B cell (primary cell): ENCODE results near the gene AVEN. TPM values are rescaled to one million over a fixed set of nuclear protein-coding genes. Genes with fewer than 3 reads are reported as not detected.

Source experiments
- ATAC-seq: fragments of 200-7000 bp; cut with Tn5 transposase; one replicate; pipeline ENCODE4 v1.10.0; 2021; ENCODE audit warnings: low read depth, mild to moderate bottlenecking, moderate number of reproducible peaks, moderate library complexity
- CTCF ChIA-PET: fragments of 350-600 bp; sonication (Branson Sonifier 250); formaldehyde crosslinking; loops from one replicate; lab custom pipeline; 2021; ENCODE audit warnings: antibody characterized with exemption, inconsistent platforms; lab: Charles Lee
- POLR2A ChIA-PET: fragments of 350-600 bp; sonication (Branson Sonifier 250); formaldehyde crosslinking; loops from one replicate; lab custom pipeline; 2021; ENCODE audit warnings: antibody characterized with exemption; lab: Charles Lee
- DNase-seq: peaks from one replicate; pipeline ENCODE4 v3.0.0; 2013
- H2AFZ ChIP-seq: 2 replicates; pipeline ENCODE4 v1.6.1; 2012; ENCODE audit warnings: mild to moderate bottlenecking, low read depth, low read length; ENCODE audit not compliant: insufficient read depth, poor library complexity, severe bottlenecking
- H3K27ac ChIP-seq, 2 donors: 1 replicate in 1 of 2; 2 replicates in 1 of 2; pipeline ENCODE4 v1.5.1; 2012 to 2013; ENCODE audit warnings: low read length in 2 of 2, mild to moderate bottlenecking in 2 of 2, moderate library complexity in 1 of 2
- H3K27me3 ChIP-seq, 4 experiments: fragments of 200-600 bp in 1 of 4; sonication (generic) in 1 of 4; replicated peaks in 1 of 4; 1 replicate in 2 of 4; 2 replicates in 2 of 4; pipeline versions ENCODE4 v1.6.1 to v1.7.0; 2013 to 2016; ENCODE audit warnings: low read length in 3 of 4, mild to moderate bottlenecking in 2 of 4, mixed read lengths in 1 of 4, moderate library complexity in 1 of 4; ENCODE audit not compliant: insufficient read depth in 4 of 4, control insufficient read depth in 3 of 4; ENCODE audit errors: control extremely low read depth in 1 of 4
- H3K36me3 ChIP-seq, 2 experiments: replicated peaks in 1 of 2; 1 replicate in 1 of 2; 2 replicates in 1 of 2; pipeline versions ENCODE4 v1.6.1 to v1.7.1; 2013; ENCODE audit warnings: low read length in 1 of 2; ENCODE audit not compliant: insufficient read depth in 2 of 2, control insufficient read depth in 1 of 2; ENCODE audit errors: control extremely low read depth in 1 of 2, extremely low read depth in 1 of 2
- H3K4me1 ChIP-seq, 2 donors: fragments of 200-600 bp in 1 of 2; sonication (generic) in 1 of 2; 1 replicate in 1 of 2; 2 replicates in 1 of 2; pipeline versions ENCODE4 v1.5.1 to v1.6.1; 2013 to 2017; ENCODE audit warnings: low read length in 2 of 2; ENCODE audit not compliant: control insufficient read depth in 2 of 2, insufficient read depth in 2 of 2
- H3K4me2 ChIP-seq: replicated peaks from 2 replicates; pipeline ENCODE3; 2012; ENCODE audit warnings: mild to moderate bottlenecking, low read depth, low read length; ENCODE audit not compliant: poor library complexity, severe bottlenecking
- H3K4me3 ChIP-seq, 5 experiments: fragments of 200-600 bp in 1 of 5; sonication (generic) in 1 of 5; 1 replicate in 3 of 5; 2 replicates in 2 of 5; pipeline versions ENCODE4 v1.5.1 to v1.7.0; 2011 to 2016; ENCODE audit warnings: low read length in 4 of 5, mild to moderate bottlenecking in 4 of 5, low read depth in 2 of 5, control low read depth in 1 of 5, moderate library complexity in 1 of 5; ENCODE audit not compliant: insufficient read depth in 1 of 5; ENCODE audit errors: control extremely low read depth in 1 of 5, extremely low read depth in 1 of 5
- H3K79me2 ChIP-seq: fragments of 200-600 bp; sonication (generic); one replicate; pipeline ENCODE4 v1.6.0; 2016; ENCODE audit warnings: low read length; ENCODE audit not compliant: control insufficient read depth, insufficient read depth
- H3K9ac ChIP-seq: fragments of 200-600 bp; sonication (generic); 2 replicates; pipeline ENCODE4 v1.6.1; 2017; ENCODE audit warnings: mild to moderate bottlenecking, low read length, moderate library complexity
- H3K9me3 ChIP-seq, 3 donors: one replicate each; pipeline versions ENCODE4 v1.6.1 to v1.7.1; 2013; ENCODE audit warnings: low read length in 2 of 3; ENCODE audit not compliant: control insufficient read depth in 2 of 3, insufficient read depth in 1 of 3; ENCODE audit errors: control extremely low read depth in 1 of 3
- H4K20me1 ChIP-seq: 2 replicates; pipeline ENCODE4 v1.6.0; 2012; ENCODE audit warnings: mild to moderate bottlenecking, low read length; ENCODE audit not compliant: insufficient read depth, control insufficient read depth, poor library complexity, severe bottlenecking
- H3K27ac Mint-ChIP-seq: one replicate; pipeline ENCODE4 v1.8.0; 2021; ENCODE audit warnings: mixed read lengths
- H3K27me3 Mint-ChIP-seq: one replicate; pipeline ENCODE4 v1.8.0; 2021; ENCODE audit warnings: mixed read lengths
- H3K4me1 Mint-ChIP-seq: one replicate; pipeline ENCODE4 v1.8.0; 2021; ENCODE audit warnings: mixed read lengths
- H3K4me3 Mint-ChIP-seq: one replicate; pipeline ENCODE4 v1.8.0; 2021; ENCODE audit warnings: mixed read lengths
- H3K9me3 Mint-ChIP-seq: one replicate; pipeline ENCODE4 v1.8.0; 2022; ENCODE audit warnings: mixed read lengths; ENCODE audit not compliant: insufficient read depth
- CTCF ChIP-seq: fragments of 200-600 bp; IDR thresholded peaks from one replicate; pipeline ENCODE4 v1.8.0; 2022; ENCODE audit warnings: antibody characterized with exemption, mild to moderate bottlenecking
- EZH2 ChIP-seq: IDR thresholded peaks from 2 replicates; pipeline ENCODE4 v1.6.1; 2012; ENCODE audit warnings: borderline replicate concordance, low read depth, mild to moderate bottlenecking, moderate library complexity, low read length; ENCODE audit not compliant: insufficient read depth, poor library complexity, severe bottlenecking
- WGBS: methylation state at CpG from one replicate; pipeline ENCODE4 v1.1.5; 2013; ENCODE audit warnings: missing lambda C conversion rate; ENCODE audit not compliant: insufficient coverage; 5-methylcytosine and 5-hydroxymethylcytosine counted together
- intact Hi-C: fragments of 100-400 bp; cut with micrococcal nuclease; formaldehyde crosslinking; loops from one replicate; pipeline ENCODE4 v1.10.0; 2022
- polyA plus RNA-seq: library from polyadenylated mRNA; depleted of rRNA; stranded (reverse); fragments of >200 nt; gene quantifications from 2 replicates; pipeline ENCODE4 v1.2.3, GENCODE V29; 2012
- total RNA-seq, 2 donors: library from RNA; stranded (reverse); fragments of 120-200 nt in 1 of 2; gene quantifications; 1 replicate in 1 of 2; 2 replicates in 1 of 2; pipeline versions ENCODE4 v1.2.3 to v1.2.4, GENCODE V29; 2013 to 2022

Gene AVEN
- total and polyA plus RNA-seq, 2 donors (not counting 1 experiment from before 2014, with no cell fraction given) = 1.8 to 8.2 TPM

GRCh38 chr15:33985287-33985686, 53.7 kb downstream of the AVEN start:
- H3K27me3 Mint-ChIP-seq = no peaks in the 10 kb centered on the region
- Histone ChIP-seq H3K27me3 (no peaks in the 10 kb centered on the region), H3K9ac (no peak overlapping the region), H2AFZ (no peak overlapping the region), H3K27ac (no peak overlapping the region), H3K4me3 (no peak overlapping the region), H3K4me2 (no peak overlapping the region), H3K9me3 (no peaks in the 10 kb centered on the region), H3K79me2 (no peaks in the 10 kb centered on the region), H3K4me1 (no peaks in the 10 kb centered on the region), H3K36me3 (no peaks in the 10 kb centered on the region), H4K20me1 (no peaks in the 10 kb centered on the region)
- POLR2A ChIA-PET = no interaction called here
- H3K9me3 Mint-ChIP-seq = no peaks in the 10 kb centered on the region
- intact Hi-C loops = no loop called here
- no peak overlapping the region for H3K4me3 Mint-ChIP-seq
- DNase-seq = no peak
- ATAC-seq = no peak
- 78% methylated on average over 1 of the region's 1 CpG for WGBS
- no peak overlapping the region for H3K27ac Mint-ChIP-seq
- TF ChIP-seq EZH2 = no peak
- no peak for TF ChIP-seq CTCF
- CTCF ChIA-PET = no interaction called here
- H3K4me1 Mint-ChIP-seq = no peaks in the 10 kb centered on the region

- Histone ChIP-seq H3K4me2 (no peak overlapping the region), H3K79me2 (no peaks in the 10 kb centered on the region), H4K20me1 (no peaks in the 10 kb centered on the region), H3K9ac (no peak overlapping the region), H3K9me3 (no peaks in the 10 kb centered on the region), H3K4me3 (no peak overlapping the region), H3K4me1 (no peaks in the 10 kb centered on the region), H3K36me3 (no peaks in the 10 kb centered on the region), H2AFZ (no peak overlapping the region), H3K27me3 (no peaks in the 10 kb centered on the region), H3K27ac (no peak overlapping the region)
- no CpG with 5 or more reads among the region's 1 CpG for WGBS
- ChIA-PET POLR2A (no interaction called here), CTCF (no interaction called here)
- TF ChIP-seq EZH2 (no peak), CTCF (no peak)
- H3K9me3 Mint-ChIP-seq = no peaks in the 10 kb centered on the region
- intact Hi-C loops = no loop called here
- no peaks in the 10 kb centered on the region for H3K4me1 Mint-ChIP-seq
- H3K4me3 Mint-ChIP-seq = no peak overlapping the region
- H3K27ac Mint-ChIP-seq = no peak overlapping the region
- no peak for ATAC-seq
- H3K27me3 Mint-ChIP-seq = no peaks in the 10 kb centered on the region
- DNase-seq = no peak
Observed at GRCh38 chr15:33982516-33982915, 56.5 kb downstream of the AVEN start.
